Measurements from ENCODE around the gene OIP5.

DNA sequence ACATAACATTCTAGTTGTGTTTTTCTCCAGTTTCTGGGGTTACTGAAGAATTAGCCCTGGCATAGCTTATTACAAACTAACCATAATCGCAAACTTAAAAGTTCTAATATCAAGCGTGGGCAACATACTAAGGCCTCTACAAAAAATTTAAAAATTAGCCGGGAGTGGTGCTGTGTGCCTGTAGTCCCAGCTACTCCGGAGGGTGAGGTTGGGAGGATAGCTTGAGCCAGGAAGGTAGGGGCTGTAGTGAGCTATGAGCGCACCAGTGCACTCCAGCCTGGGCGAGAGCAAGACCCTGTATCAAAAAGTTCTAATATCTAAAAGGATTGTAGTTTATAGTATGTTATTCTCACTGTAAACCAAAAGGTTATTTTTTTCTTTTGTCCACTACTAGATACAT lies 1.1 kb downstream of the OIP5 start:
- TF ChIP-seq, protein P1, sequence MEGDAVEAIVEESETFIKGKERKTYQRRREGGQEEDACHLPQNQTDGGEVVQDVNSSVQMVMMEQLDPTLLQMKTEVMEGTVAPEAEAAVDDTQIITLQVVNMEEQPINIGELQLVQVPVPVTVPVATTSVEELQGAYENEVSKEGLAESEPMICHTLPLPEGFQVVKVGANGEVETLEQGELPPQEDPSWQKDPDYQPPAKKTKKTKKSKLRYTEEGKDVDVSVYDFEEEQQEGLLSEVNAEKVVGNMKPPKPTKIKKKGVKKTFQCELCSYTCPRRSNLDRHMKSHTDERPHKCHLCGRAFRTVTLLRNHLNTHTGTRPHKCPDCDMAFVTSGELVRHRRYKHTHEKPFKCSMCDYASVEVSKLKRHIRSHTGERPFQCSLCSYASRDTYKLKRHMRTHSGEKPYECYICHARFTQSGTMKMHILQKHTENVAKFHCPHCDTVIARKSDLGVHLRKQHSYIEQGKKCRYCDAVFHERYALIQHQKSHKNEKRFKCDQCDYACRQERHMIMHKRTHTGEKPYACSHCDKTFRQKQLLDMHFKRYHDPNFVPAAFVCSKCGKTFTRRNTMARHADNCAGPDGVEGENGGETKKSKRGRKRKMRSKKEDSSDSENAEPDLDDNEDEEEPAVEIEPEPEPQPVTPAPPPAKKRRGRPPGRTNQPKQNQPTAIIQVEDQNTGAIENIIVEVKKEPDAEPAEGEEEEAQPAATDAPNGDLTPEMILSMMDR (IDR thresholded peaks at IDR 0.05), result no peak
- no peak for TF ChIP-seq EZH2 (IDR thresholded peaks at IDR 0.05; ENCODE audit: borderline replicate concordance, insufficient read depth, low read depth, low read length, poor library complexity, severe bottlenecking)

Data from B cell (primary cell).